ENCODE data around the gene OPN1LW.
"Not testable (repeated sequence)": the region's sequence is repeated elsewhere in the genome, so short reads cannot be mapped to it uniquely, and the experiment has no call there.

The OPN1LW gene

DNA sequence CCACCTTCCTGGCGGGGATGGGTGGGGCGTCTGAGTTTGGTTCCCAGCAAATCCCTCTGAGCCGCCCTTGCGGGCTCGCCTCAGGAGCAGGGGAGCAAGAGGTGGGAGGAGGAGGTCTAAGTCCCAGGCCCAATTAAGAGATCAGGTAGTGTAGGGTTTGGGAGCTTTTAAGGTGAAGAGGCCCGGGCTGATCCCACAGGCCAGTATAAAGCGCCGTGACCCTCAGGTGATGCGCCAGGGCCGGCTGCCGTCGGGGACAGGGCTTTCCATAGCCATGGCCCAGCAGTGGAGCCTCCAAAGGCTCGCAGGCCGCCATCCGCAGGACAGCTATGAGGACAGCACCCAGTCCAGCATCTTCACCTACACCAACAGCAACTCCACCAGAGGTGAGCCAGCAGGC lies at the start of gene OPN1LW:
OPN1LW (plus strand) TSS at position 234 of the 400 bp plus-strand sequence; CDS start at position 275, 41 bp downstream.
- not testable (repeated sequence) for H3K27me3 ChIP-seq (ENCODE audit: insufficient read depth, low read length); H3K9me3 ChIP-seq (ENCODE audit: insufficient read depth, low read depth, low read length); H3K9ac ChIP-seq (ENCODE audit: low read depth, low read length); H3K4me3 ChIP-seq (ENCODE audit: low read length); H3K27ac ChIP-seq (ENCODE audit: low read length); H3K4me1 ChIP-seq (ENCODE audit: insufficient read depth, low read length); H3K36me3 ChIP-seq (ENCODE audit: insufficient read depth, low read depth, low read length)

DNA sequence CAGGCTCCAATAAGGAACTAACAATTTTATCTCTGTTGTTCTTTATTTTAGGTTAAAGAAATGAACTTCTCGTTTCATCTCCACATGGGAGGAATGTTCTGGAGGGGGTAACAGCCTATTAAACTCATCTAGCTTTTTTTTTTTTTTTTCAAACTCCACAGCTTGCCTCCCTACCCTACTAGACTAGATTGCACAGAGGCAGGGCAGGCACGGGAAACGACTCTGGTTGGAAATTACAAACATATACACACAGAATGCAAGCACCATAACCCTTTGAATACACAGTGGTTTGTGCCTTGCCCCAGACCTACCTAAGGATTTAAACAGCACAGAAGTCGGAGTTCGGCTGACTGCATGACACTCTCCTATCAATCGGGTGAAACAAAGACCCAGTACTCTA lies 49.2 kb upstream of the OPN1LW start:
- no peak overlapping the region for H3K27ac ChIP-seq (ENCODE audit: low read length)
- peak overlapping the region; percentile 53; the same call in 1 of the 2 replicates for H3K4me3 ChIP-seq (ENCODE audit: low read length)
- peak overlapping the region; percentile 37; the same call in 1 of the 2 replicates for H3K9ac ChIP-seq (ENCODE audit: low read depth, low read length)
- H3K4me1 ChIP-seq (ENCODE audit: insufficient read depth, low read length): peaks cover 38% of the 10 kb centered on the region
- H3K9me3 ChIP-seq (ENCODE audit: insufficient read depth, low read depth, low read length): no peaks in the 10 kb centered on the region
- H3K27me3 ChIP-seq (ENCODE audit: insufficient read depth, low read length): no peaks in the 10 kb centered on the region
- peaks cover 8% of the 10 kb centered on the region; the same call in 1 of the 2 replicates for H3K36me3 ChIP-seq (ENCODE audit: insufficient read depth, low read depth, low read length)

DNA sequence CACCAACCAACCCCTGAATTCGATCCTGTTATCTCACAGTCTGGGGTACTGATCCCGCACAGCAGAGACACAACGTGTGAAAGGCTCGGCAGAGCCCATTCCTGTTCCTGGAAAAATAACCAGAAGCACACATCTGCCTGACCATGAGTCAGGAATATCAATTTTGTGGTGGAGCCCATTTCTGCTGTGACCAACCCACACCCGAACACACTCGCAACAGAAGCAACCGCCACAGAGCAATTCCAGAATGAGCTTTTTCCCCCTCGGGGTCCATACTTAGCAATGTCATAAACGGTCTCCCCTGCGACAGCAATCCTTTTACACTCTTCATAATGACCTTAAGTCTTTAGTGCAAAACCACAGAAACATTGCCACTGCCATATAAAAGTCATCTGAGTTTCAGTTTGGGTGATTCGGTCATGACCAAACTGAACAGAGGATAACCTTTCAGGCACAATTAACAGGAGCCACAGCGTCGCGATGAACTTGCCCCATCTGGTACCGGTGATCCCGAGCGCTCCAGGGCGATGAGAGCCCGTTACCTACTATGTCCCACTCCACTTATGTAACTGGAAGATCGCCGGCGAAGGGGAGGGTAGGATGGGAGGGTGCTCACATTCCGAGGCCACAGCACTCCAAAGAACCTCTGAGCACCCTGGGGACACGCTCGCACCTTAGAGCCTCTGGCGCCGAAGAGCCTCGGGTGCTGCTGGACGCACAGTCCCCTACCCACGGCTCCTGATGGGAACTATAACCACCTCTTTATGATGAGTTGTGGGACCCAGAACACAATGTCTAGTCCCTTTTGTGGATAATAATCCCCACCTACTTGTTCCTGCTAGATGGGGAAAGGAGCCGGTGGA lies 47.7 kb upstream of the OPN1LW start:
- Histone ChIP-seq H3K9me3 (ENCODE audit: insufficient read depth, low read depth, low read length) (no peaks in the 10 kb centered on the region), H3K27ac (ENCODE audit: low read length) (peak overlapping the region; percentile 12), H3K9ac (ENCODE audit: low read depth, low read length) (peak overlapping the region; percentile 83), H3K27me3 (ENCODE audit: insufficient read depth, low read length) (no peaks in the 10 kb centered on the region), H3K36me3 (ENCODE audit: insufficient read depth, low read depth, low read length) (0 out of 2 replicates have a peak, but pooled peaks cover 1% of the 10 kb centered on the region), H3K4me3 (ENCODE audit: low read length) (peak overlapping the region; percentile 89), H3K4me1 (ENCODE audit: insufficient read depth, low read length) (peaks cover 38% of the 10 kb centered on the region)

DNA sequence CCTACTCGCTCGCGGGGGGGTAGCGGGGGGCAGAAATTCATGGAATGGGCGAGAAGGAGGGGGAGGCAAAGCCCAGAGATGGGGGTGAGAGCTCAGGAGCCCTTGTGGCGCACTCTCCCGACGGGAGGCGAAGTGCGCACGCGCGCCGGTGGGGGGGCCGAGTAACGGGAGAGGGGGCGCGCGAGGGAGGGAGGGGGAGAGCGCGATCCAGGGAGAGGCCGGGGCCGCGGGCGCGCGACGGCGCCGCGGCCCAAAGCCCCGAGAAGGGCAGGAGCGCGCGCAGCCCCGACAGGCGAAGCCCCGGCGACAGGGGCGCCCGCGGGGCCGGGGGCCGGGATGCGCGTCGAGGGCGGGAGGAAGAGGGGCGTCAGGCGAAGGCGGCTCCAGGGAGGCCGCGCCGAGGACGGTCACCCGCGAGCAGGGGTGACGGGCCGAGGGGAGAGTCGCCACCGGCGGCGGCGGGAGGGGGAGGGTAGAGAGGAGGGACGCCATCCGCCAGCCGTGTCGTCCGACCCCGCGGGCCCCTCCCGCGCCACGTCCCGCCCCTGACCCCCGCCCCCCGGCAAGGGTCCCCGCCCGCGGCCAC lies 46.9 kb upstream of the OPN1LW start:
- H3K9me3 ChIP-seq (ENCODE audit: insufficient read depth, low read depth, low read length): no peaks in the 10 kb centered on the region
- no peaks in the 10 kb centered on the region for H3K36me3 ChIP-seq (ENCODE audit: insufficient read depth, low read depth, low read length)
- H3K27me3 ChIP-seq (ENCODE audit: insufficient read depth, low read length): no peaks in the 10 kb centered on the region
- peak overlapping the region; percentile 89 for H3K4me3 ChIP-seq (ENCODE audit: low read length)
- peak overlapping the region; percentile 83 for H3K9ac ChIP-seq (ENCODE audit: low read depth, low read length)
- H3K4me1 ChIP-seq (ENCODE audit: insufficient read depth, low read length): peaks cover 35% of the 10 kb centered on the region
- peak overlapping the region; percentile 12 for H3K27ac ChIP-seq (ENCODE audit: low read length)

DNA sequence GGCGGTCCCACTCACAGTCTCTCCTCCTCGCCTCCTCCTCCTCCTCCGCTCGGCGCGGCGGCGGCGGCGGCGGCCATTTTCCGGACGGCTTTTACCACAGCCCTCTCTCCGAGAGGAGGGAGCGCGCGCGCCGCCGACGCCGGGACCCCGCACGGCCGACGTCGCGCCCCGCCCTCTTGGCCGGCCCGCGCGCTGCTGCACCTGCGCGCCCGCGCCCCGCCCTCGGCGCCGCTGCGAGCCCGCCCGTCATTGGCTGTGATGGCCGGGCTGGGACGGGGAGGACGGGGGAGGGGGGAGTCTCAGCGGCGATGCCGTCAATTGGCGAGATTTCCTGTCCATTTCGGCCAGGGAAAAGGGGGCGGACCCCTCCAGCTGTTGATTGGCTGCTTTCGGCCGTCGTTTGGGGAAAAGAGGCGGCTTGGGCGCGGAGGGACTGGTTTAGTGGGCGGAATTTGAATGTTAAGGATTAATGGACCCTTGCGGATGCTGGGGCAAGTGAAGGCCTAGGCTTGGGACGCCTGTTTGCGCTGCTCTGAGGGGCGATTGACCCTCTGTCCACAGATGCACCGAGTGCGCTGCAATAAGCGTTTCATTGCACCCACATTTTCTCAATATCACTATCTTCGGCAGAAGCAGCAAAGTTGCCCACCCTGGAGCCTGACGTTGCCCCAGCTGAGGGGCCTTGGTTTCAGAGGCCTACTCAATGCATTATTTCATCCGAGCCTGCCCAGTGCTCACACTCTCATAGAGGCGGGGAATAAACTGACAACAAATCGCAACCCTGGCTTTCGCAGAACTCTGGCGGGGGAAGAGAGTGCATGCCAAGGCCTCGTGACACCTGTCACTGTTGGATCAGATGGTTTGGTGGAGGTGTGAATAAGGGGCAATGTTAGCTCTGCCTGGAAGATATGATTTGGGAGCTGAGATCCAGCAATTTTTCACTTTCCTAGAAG lies 46.2 kb upstream of the OPN1LW start, which contains the start of gene MECP2:
MECP2 (minus strand) TSS at position 129 of the 953 bp plus-strand sequence.
- H3K4me1 ChIP-seq (ENCODE audit: insufficient read depth, low read length): peaks cover 27% of the 10 kb centered on the region
- H3K9ac ChIP-seq (ENCODE audit: low read depth, low read length): peak within 1 kb of the TSS; percentile 83
- H3K36me3 ChIP-seq (ENCODE audit: insufficient read depth, low read depth, low read length): no peaks in the 10 kb centered on the region
- peak within 1 kb of the TSS; percentile 12 for H3K27ac ChIP-seq (ENCODE audit: low read length)
- H3K9me3 ChIP-seq (ENCODE audit: insufficient read depth, low read depth, low read length): no peaks in the 10 kb centered on the region
- peak within 1 kb of the TSS; percentile 89 for H3K4me3 ChIP-seq (ENCODE audit: low read length)
- no peaks in the 10 kb centered on the region for H3K27me3 ChIP-seq (ENCODE audit: insufficient read depth, low read length)

DNA sequence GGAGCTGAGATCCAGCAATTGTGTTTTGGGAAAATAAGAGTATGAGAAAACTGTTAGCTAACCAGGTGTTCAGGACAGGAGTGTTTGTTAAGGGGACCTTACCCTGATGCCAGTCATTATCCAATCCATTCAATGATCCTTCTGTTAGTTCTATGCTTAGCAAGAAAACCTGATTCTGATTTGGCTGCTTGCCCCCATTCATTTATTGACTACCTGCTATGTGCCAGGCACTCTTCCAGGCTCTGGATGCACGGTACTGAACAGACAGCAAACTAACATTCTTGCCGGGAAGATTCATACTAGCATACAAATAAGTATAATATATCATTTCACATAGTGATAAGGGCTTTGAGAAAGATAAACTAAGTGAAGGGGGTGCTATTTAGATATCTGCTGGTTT lies 45.5 kb upstream of the OPN1LW start:
- no peaks in the 10 kb centered on the region for H3K9me3 ChIP-seq (ENCODE audit: insufficient read depth, low read depth, low read length)
- H3K4me3 ChIP-seq (ENCODE audit: low read length): peak overlapping the region; percentile 61; the same call in 1 of the 2 replicates
- no peak overlapping the region for H3K27ac ChIP-seq (ENCODE audit: low read length)
- H3K27me3 ChIP-seq (ENCODE audit: insufficient read depth, low read length): no peaks in the 10 kb centered on the region
- H3K36me3 ChIP-seq (ENCODE audit: insufficient read depth, low read depth, low read length): no peaks in the 10 kb centered on the region
- H3K4me1 ChIP-seq (ENCODE audit: insufficient read depth, low read length): peaks cover 24% of the 10 kb centered on the region
- peak overlapping the region; percentile 64; the same call in 1 of the 2 replicates for H3K9ac ChIP-seq (ENCODE audit: low read depth, low read length)

DNA sequence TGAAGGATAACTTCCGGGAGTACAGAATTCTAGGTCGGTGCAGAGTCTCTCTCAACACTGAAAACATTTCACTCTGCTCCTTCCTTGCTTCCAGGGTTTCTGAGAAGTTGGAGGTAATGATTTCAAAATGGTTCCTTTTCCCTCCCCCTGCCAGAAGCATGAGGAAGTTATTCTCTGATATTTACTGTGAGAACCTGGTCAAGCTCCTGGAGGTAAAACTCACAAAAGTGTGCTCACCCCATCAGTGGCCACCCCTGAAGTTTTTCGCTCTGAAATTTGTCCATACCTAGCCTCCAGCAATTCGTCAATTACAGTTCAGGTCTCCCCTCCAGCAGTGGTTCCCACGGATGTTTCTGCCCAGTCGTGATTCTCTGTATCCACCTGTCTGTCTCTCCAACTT lies 30.3 kb upstream of the OPN1LW start:
- no peak overlapping the region for H3K4me3 ChIP-seq (ENCODE audit: low read length)
- no peaks in the 10 kb centered on the region for H3K4me1 ChIP-seq (ENCODE audit: insufficient read depth, low read length)
- no peaks in the 10 kb centered on the region for H3K9me3 ChIP-seq (ENCODE audit: insufficient read depth, low read depth, low read length)
- no peaks in the 10 kb centered on the region for H3K36me3 ChIP-seq (ENCODE audit: insufficient read depth, low read depth, low read length)
- no peak overlapping the region for H3K9ac ChIP-seq (ENCODE audit: low read depth, low read length)
- H3K27ac ChIP-seq (ENCODE audit: low read length): no peak overlapping the region
- H3K27me3 ChIP-seq (ENCODE audit: insufficient read depth, low read length): no peaks in the 10 kb centered on the region

DNA sequence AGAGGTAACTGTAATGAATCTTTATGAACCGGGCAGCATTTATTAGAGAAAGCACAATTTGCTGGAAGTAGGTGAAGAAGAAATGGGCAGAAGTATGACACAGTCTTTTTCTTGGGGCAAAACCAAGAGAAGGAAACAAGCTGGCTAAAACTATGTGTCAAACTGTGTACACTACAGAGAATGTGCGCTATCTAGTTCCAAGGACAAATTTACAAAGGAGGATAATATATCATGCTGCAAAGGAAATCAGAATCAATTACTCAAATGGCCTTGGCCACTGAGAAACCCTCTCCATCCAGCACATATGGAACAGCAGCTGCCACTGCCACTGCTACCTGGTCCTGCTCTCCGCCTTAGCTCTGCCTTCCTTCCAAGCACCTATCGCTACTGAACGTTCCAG lies 29.4 kb upstream of the OPN1LW start:
- H3K27ac ChIP-seq (ENCODE audit: low read length): no peak overlapping the region
- H3K27me3 ChIP-seq (ENCODE audit: insufficient read depth, low read length): no peaks in the 10 kb centered on the region
- H3K4me3 ChIP-seq (ENCODE audit: low read length): no peak overlapping the region
- H3K36me3 ChIP-seq (ENCODE audit: insufficient read depth, low read depth, low read length): no peaks in the 10 kb centered on the region
- no peak overlapping the region for H3K9ac ChIP-seq (ENCODE audit: low read depth, low read length)
- no peaks in the 10 kb centered on the region for H3K9me3 ChIP-seq (ENCODE audit: insufficient read depth, low read depth, low read length)
- H3K4me1 ChIP-seq (ENCODE audit: insufficient read depth, low read length): no peaks in the 10 kb centered on the region

DNA sequence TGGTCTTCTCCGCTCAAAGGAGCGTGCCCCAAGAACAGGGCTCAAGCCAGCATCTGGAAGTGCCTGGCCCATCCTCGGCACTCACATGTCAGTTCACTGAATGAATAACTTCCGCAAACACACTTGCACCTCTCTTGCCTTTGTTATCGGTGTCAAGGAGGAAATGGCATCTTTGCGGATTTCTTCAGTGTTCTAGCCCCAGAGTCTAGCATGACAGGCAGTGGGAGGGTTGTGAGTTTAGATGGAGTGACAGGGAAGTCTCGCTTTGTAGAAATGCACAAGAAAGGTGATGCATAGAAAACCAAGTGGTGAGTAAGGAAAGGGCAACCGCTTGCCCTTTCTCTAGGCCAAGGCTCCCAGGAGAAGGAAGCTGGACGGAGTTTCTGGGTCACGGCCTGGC lies 29.0 kb upstream of the OPN1LW start:
- no peaks in the 10 kb centered on the region for H3K36me3 ChIP-seq (ENCODE audit: insufficient read depth, low read depth, low read length)
- H3K4me1 ChIP-seq (ENCODE audit: insufficient read depth, low read length): no peaks in the 10 kb centered on the region
- H3K27me3 ChIP-seq (ENCODE audit: insufficient read depth, low read length): no peaks in the 10 kb centered on the region
- H3K27ac ChIP-seq (ENCODE audit: low read length): no peak overlapping the region
- no peaks in the 10 kb centered on the region for H3K9me3 ChIP-seq (ENCODE audit: insufficient read depth, low read depth, low read length)
- no peak overlapping the region for H3K4me3 ChIP-seq (ENCODE audit: low read length)
- no peak overlapping the region for H3K9ac ChIP-seq (ENCODE audit: low read depth, low read length)

DNA sequence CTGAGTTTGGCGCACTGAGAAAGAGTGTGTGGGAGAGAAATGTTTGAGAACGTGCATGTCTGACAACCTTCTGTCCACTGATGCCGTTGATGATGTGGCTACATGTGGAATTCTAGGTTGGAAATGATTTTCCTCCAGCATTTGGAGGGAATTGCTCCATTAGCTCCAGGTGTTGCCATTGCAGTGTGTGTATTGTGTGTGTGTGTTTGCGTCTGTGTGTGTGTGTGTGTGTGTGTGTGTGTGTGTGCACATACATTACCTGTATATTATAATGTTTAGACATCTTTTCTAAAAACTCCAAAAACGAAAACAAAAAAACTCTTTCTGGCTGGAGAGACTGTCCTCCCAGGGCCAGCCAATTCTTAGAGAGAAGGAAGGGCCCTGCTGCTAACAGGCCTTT lies 28.3 kb upstream of the OPN1LW start:
- Histone ChIP-seq H3K9me3 (ENCODE audit: insufficient read depth, low read depth, low read length) (no peaks in the 10 kb centered on the region), H3K27ac (ENCODE audit: low read length) (no peak overlapping the region), H3K36me3 (ENCODE audit: insufficient read depth, low read depth, low read length) (no peaks in the 10 kb centered on the region), H3K4me3 (ENCODE audit: low read length) (no peak overlapping the region), H3K27me3 (ENCODE audit: insufficient read depth, low read length) (no peaks in the 10 kb centered on the region), H3K9ac (ENCODE audit: low read depth, low read length) (no peak overlapping the region), H3K4me1 (ENCODE audit: insufficient read depth, low read length) (no peaks in the 10 kb centered on the region)

DNA sequence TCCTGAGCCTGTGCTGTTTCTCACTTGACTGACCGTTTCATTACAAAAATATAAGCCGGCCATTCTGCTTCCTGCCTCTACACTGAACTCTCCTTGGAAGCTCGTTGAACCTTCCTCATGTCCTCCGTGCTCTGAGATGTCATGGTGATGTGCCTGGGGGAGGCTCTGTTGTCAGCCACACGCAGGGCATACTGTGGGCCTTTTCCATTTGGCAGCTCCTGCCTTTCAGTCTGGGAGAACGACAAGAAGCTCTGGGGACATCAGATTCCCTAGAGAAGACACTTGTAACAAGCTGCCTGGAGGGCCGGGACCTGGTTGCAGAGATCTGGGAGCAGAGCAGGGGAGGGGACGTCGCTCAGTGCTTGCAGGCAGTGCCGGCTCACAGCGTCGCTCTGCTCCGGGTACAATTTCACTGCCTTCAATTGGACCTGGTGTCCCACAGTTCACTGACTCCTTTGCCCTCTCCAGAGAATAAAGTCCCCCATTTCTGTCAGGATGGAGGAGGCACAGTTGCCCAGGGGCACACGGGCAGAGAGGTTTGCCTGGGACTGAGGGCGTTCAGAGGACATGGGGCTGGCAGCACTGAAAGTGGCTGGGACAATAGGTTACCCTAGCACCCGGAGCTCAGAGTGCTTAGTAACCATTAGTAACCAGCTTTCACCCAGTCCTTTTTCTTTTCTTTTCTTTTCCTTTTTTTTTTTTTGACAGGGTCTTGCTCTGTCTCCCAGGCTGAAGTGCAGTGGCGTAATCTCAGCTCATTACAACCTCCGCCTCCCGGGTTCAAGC lies 27.4 kb upstream of the OPN1LW start:
- Histone ChIP-seq H3K27me3 (ENCODE audit: insufficient read depth, low read length) (no peaks in the 10 kb centered on the region), H3K9me3 (ENCODE audit: insufficient read depth, low read depth, low read length) (no peaks in the 10 kb centered on the region), H3K4me3 (ENCODE audit: low read length) (no peak overlapping the region), H3K4me1 (ENCODE audit: insufficient read depth, low read length) (no peaks in the 10 kb centered on the region), H3K36me3 (ENCODE audit: insufficient read depth, low read depth, low read length) (no peaks in the 10 kb centered on the region), H3K9ac (ENCODE audit: low read depth, low read length) (no peak overlapping the region), H3K27ac (ENCODE audit: low read length) (no peak overlapping the region)
